Nephron progenitor cell (in vitro differentiated cells): Measurements from ENCODE around the gene HLCS.

ENCODE experiments used
- DNase-seq: peaks from one replicate; pipeline ENCODE4 v3.0.0; 2021
- H3K27ac Mint-ChIP-seq: 2 replicates; pipeline ENCODE4 v1.8.0; 2021; ENCODE audit warnings: mild to moderate bottlenecking, moderate library complexity, mixed read lengths
- H3K27me3 Mint-ChIP-seq: 2 replicates; pipeline ENCODE4 v1.8.0; 2021; ENCODE audit warnings: mild to moderate bottlenecking, low read depth, mixed read lengths; ENCODE audit not compliant: poor library complexity
- H3K36me3 Mint-ChIP-seq: 2 replicates; pipeline ENCODE4 v1.8.0; 2021; ENCODE audit warnings: low read depth, mixed read lengths
- H3K4me1 Mint-ChIP-seq: 2 replicates; pipeline ENCODE4 v1.8.0; 2021; ENCODE audit warnings: mixed read lengths
- H3K4me3 Mint-ChIP-seq: 2 replicates; pipeline ENCODE4 v1.8.0; 2021; ENCODE audit warnings: mild to moderate bottlenecking, moderate library complexity, mixed read lengths
- H3K9me3 Mint-ChIP-seq: 2 replicates; pipeline ENCODE4 v1.8.0; 2021; ENCODE audit warnings: mild to moderate bottlenecking, moderate library complexity, mixed read lengths
- CTCF ChIP-seq: fragments of 200-600 bp; sonication (generic); IDR thresholded peaks from 2 replicates; pipeline ENCODE4 v1.5.0; 2021; ENCODE audit warnings: antibody characterized with exemption

The HLCS gene

DNA sequence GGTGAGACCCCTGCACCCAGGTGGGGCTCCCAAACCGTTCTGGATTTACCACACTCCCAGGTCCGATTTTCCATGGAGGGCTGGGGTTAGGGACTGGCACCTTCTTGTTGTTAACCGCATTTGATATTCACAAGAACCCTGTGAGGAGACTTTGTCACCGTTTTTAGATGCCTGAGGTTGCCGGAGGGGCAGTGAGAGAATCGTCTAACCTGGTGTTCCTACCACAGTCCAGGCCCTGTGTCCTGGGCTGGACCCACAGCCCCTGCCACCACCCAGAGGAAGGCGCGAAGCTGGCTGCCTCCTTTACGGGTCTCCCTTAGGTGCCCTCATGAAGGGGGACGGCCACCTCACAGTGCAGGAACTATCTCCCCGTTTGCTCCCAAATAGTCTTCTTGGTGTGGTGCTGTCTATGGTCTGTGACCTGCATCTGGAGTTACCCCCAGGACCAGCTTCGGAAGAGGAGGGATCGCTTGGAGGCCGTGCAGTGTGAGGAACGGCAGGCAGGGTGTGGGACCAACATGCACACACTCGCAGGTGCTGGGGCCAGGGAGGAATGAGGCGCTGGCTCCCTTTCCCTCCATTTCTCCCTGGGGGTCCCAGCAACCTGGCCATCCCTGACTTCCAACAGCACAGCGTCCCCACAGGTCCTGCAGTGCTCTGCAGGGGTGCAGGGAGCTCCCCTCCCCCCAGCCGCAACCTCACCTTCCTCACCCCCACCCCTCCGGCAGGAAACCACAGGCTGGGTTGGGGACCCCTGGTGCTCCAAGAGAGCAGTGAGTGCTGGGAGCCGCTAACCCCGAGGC is 260.6 kb downstream of the HLCS start:
- Mint-ChIP-seq H3K4me1 (peaks cover 55% of the 10 kb centered on the region), H3K27me3 (peaks cover 100% of the 10 kb centered on the region), H3K9me3 (no peaks in the 10 kb centered on the region), H3K36me3 (no peaks in the 10 kb centered on the region), H3K27ac (no peak overlapping the region), H3K4me3 (peak overlapping the region; percentile 20)
- peak; percentile 48 for TF ChIP-seq CTCF
- DNase-seq = no peak

GRCh38 chr21:36704958-36705678 is 261.4 kb downstream of the HLCS start:
- no peak for DNase-seq
- peak overlapping the region; percentile 34 for H3K4me3 Mint-ChIP-seq
- no peaks in the 10 kb centered on the region for H3K9me3 Mint-ChIP-seq
- H3K27ac Mint-ChIP-seq = no peak overlapping the region
- no peaks in the 10 kb centered on the region for H3K36me3 Mint-ChIP-seq
- peaks cover 100% of the 10 kb centered on the region for H3K27me3 Mint-ChIP-seq
- TF ChIP-seq CTCF = no peak
- H3K4me1 Mint-ChIP-seq = peaks cover 57% of the 10 kb centered on the region

- no peak for DNase-seq
- TF ChIP-seq CTCF = no peak
- peaks cover 100% of the 10 kb centered on the region for H3K27me3 Mint-ChIP-seq
- no peaks in the 10 kb centered on the region for H3K9me3 Mint-ChIP-seq
- H3K36me3 Mint-ChIP-seq = no peaks in the 10 kb centered on the region
- no peak overlapping the region for H3K4me3 Mint-ChIP-seq
- peaks cover 53% of the 10 kb centered on the region for H3K4me1 Mint-ChIP-seq
- no peak overlapping the region for H3K27ac Mint-ChIP-seq
Observed at GRCh38 chr21:36704281-36704957, 262.1 kb downstream of the HLCS start.

DNA sequence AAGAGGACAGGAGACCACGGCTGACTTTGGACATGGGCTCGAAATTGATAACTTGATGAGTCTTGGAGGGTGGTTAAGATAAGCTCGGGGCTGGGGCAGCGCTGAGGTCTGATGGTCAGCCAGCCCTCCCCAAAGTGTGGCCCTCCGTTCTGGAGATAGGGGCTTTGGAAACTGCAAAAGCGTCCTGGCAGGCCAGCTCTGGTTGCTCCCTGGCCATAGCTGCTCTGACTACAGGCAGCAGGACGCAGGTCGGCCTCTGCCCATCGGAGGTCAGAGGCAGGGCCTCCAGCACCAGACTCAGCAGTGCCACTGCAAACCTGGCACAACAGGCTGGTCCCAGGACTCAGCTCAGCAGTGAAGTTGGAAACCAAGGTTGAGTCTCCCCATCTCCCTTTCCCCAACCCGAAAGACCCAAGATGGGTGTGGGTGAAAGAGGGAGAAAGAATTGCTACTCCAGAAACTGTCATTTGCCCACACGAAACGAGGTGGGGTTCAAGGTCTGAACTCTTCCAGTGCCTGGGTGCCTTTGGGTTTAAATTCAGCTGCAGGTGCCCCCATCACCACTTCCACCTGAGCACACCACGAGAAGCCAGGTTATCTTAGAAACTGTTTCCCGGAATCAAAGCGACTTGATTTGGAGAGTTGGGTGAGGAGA is 262.7 kb downstream of the HLCS start:
- H3K9me3 Mint-ChIP-seq = no peaks in the 10 kb centered on the region
- peaks cover 99% of the 10 kb centered on the region for H3K27me3 Mint-ChIP-seq
- H3K4me3 Mint-ChIP-seq = no peak overlapping the region
- TF ChIP-seq CTCF = no peak
- no peak overlapping the region for H3K27ac Mint-ChIP-seq
- DNase-seq = no peak
- H3K4me1 Mint-ChIP-seq = peaks cover 52% of the 10 kb centered on the region
- H3K36me3 Mint-ChIP-seq = no peaks in the 10 kb centered on the region

DNA sequence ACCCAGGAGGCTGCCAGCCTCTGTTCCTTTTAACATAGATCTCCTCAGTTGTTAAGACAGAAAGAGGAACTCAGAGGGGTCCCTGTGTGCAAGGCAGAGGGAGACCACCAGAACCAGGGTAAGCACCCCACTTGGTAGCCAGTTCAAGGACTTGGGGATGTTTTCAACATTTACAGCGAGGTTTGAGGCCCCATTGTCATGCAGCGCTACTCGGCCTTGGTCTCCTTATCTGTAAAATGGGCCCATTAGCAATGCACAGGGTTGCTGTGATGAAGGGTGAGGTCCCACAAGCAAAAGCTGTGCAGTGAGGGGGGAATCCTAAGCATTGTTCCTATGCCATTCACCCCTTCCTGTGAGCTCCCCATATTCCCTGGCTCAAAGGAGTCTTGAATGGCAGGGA is 263.3 kb downstream of the HLCS start:
- Mint-ChIP-seq H3K27ac (no peak overlapping the region), H3K9me3 (no peaks in the 10 kb centered on the region), H3K27me3 (peaks cover 99% of the 10 kb centered on the region), H3K4me1 (peaks cover 47% of the 10 kb centered on the region), H3K4me3 (no peak overlapping the region), H3K36me3 (no peaks in the 10 kb centered on the region)
- no peak for DNase-seq
- TF ChIP-seq CTCF = no peak
